Motor neuron (in vitro differentiated cells): ENCODE measurements around the gene DDX49. TPM values are rescaled to one million over a fixed set of nuclear protein-coding genes. Genes with fewer than 3 reads are reported as not detected.
A peak's percentile ranks its signal among the peaks of the same experiment; 100 is the strongest.
"Not testable (repeated sequence)": the region's sequence is repeated elsewhere in the genome, so short reads cannot be mapped to it uniquely, and the experiment has no call there.

Source experiments
- ATAC-seq, 8 experiments: fragments of 200-7000 bp; cut with Tn5 transposase; replicated peaks in 6 of 8; 2 replicates each; pipeline ENCODE4 v1.8.0; 2021; ENCODE audit warnings: mild to moderate bottlenecking in 8 of 8, moderate library complexity in 8 of 8
- H3K27ac ChIP-seq, 2 donors: fragments of 250-450 bp; sonication (Bioruptor Pico); 2 replicates each; pipeline ENCODE4 v1.9.0; 2021; ENCODE audit warnings: antibody characterized with exemption in 2 of 2, mild to moderate bottlenecking in 2 of 2, moderate library complexity in 1 of 2
- H3K4me1 ChIP-seq, 2 donors: fragments of 250-450 bp; sonication (Bioruptor Pico); replicated peaks in 1 of 2; 2 replicates each; pipeline ENCODE4 v1.6.1; 2021; ENCODE audit warnings: antibody characterized with exemption in 2 of 2, mild to moderate bottlenecking in 2 of 2, moderate library complexity in 1 of 2
- H3K4me3 ChIP-seq, 5 donors: fragments of 250-450 bp; sonication (Bioruptor Pico); 2 replicates each; pipeline ENCODE4 v1.9.0; 2021; ENCODE audit warnings: antibody characterized with exemption in 5 of 5, mild to moderate bottlenecking in 5 of 5, moderate library complexity in 4 of 5
- WGBS, 10 experiments: fragments of 450-650 bp; shearing (Covaris generic); methylation state at CpG; one replicate each; pipeline ENCODE4 v1.0.0; 2022; 5-methylcytosine and 5-hydroxymethylcytosine counted together
- in situ Hi-C, 9 experiments: fragments of 400-800 bp; cut with MboI; loops; one replicate each; pipeline ENCODE4 v1.15.0; 2021; ENCODE audit warnings: low sequenced_read_pairs in 9 of 9, low pct_unique_long_range_greater_than_20kb in 2 of 9; ENCODE audit not compliant: unreplicated experiment in 9 of 9
- total RNA-seq, 8 experiments: library from RNA; unstranded; fragments of 300-600 nt; gene quantifications; 2 replicates each; pipeline versions ENCODE4 v1.2.3 to v1.2.4, GENCODE V29; 2022

DDX49 gene
- total RNA-seq, 8 experiments from 2014 or later: 52.7 to 95.5 (median 67.7) TPM

DNA sequence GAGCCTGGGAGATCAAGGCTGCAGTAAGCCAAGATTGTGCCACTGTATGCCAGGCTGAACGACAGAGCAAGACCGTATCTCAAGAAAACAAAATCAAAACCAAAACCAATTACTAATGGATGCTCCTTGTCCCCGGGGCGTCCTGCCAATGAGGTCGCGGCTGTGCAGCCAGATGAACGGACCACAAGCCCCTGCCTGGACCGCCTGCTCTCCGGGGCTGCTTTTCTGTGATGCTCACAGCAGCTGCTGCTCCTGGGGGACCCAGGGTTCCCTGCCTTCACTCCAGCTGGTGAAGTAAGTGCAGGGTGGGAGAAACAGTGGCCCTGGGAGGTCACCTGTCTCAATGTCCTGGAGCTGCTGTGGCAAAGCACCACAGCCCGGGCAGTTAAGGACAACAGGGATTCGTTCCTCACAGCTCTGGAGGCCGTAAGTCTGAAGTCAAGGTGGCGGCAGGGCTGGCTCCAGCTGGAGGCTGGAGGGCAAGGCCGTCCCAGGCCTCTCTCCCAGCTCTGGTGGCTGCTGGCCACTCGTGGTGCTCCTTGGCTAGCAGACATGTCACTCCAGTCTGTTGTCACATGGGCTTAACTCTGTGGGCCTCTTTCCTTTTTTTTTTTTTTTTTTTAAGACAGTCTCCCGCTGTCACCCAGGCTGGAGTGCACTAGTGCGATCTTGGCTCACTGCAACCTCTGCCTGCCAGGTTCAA, 10.4 kb upstream of the DDX49 start:
- no peaks in the 10 kb centered on the region for H3K4me1 ChIP-seq
- in situ Hi-C loops: no loop called here
- H3K4me3 ChIP-seq: no peak overlapping the region
- H3K27ac ChIP-seq: no peak overlapping the region
- 75 to 100% (median 86%) methylated on average over 1 to 6 of the region's 17 CpGs; no CpG with 5 or more reads in 2 of the 10 experiments for WGBS, 10 experiments
- ATAC-seq: peak in 3 of 8 experiments; percentile 21 to 33 (median 23)

- Histone ChIP-seq H3K4me1 (no peaks in the 10 kb centered on the region), H3K4me3 (no peak overlapping the region), H3K27ac (no peak overlapping the region)
- no peak for ATAC-seq
- in situ Hi-C loops: no loop called here
- WGBS, 10 experiments: 67 to 100% (median 100%) methylated on average over 1 to 4 of the region's 10 CpGs; no CpG with 5 or more reads in 4 of the 10 experiments
Measured at GRCh38 chr19:18910010-18910409, 9.5 kb upstream of the DDX49 start.

GRCh38 chr19:18910801-18911436, 8.6 kb upstream of the DDX49 start:
- Histone ChIP-seq H3K27ac (no peak overlapping the region), H3K4me1 (no peaks in the 10 kb centered on the region), H3K4me3 (no peak overlapping the region)
- ATAC-seq: no peak
- WGBS, 10 experiments: 90% methylated on average over 2 of the region's 19 CpGs; no CpG with 5 or more reads in 9 of the 10 experiments
- in situ Hi-C loops: no loop called here

DNA sequence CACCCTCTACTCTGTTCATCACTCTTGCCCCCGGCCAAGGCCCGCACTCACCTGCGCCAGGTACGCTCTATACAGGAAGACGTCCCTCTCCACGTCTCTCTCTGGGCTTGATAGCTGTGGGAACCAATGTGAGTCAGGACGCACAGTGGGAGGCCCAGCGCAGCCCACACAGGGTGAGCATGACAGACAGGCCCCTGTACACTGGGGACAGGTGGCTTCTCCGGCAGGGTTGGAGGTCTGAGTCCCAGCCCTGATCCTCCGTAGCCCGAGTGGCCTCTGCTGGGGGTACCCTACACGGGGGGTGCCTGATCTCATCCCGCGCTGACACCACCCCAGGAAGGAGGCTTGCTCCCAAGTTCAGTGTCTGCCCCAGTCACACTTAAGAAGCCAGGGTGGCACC, 6.6 kb upstream of the DDX49 start:
- 88 to 100% (median 100%) methylated on average over 2 to 3 of the region's 14 CpGs; no CpG with 5 or more reads in 7 of the 10 experiments for WGBS, 10 experiments
- no peak overlapping the region for H3K27ac ChIP-seq
- in situ Hi-C loops: no loop called here
- peaks cover 6% of the 10 kb centered on the region in 2 donors for H3K4me1 ChIP-seq
- H3K4me3 ChIP-seq: no peak overlapping the region
- peak in 1 of 8 experiments; percentile 4 for ATAC-seq

- no peak for ATAC-seq
- H3K4me3 ChIP-seq: no peak overlapping the region
- no peak overlapping the region for H3K27ac ChIP-seq
- in situ Hi-C loops: no loop called here
- WGBS, 10 experiments: 90 to 100% methylated on average over 2 of the region's 5 CpGs; no CpG with 5 or more reads in 8 of the 10 experiments
- peaks cover 10 to 11% of the 10 kb centered on the region in 2 donors for H3K4me1 ChIP-seq
Measured at GRCh38 chr19:18913466-18913865, 6.0 kb upstream of the DDX49 start.

DNA sequence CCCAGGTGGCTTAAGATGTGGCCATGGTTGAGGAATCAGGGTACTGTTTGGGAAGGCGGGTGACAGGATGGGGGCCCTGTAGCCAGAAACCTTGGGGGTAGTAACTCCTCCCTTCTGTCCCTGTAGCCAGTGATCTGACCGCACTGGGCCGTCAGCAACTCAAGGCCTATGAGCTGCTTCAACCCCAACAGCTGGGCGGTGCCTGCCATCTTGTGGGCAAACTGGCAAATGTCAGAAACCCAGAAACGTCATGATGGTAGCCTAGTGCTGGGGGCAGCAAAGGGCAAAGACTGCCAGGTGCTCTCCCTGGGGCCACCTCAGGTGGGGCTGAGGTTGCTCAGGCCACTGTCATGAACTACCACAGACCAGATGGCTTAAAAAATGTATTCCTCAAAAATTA, 3.9 kb upstream of the DDX49 start:
- in situ Hi-C loops: no loop called here
- ATAC-seq: no peak
- H3K27ac ChIP-seq: no peak overlapping the region

GRCh38 chr19:18917593-18917992, 1.9 kb upstream of the DDX49 start:
- Histone ChIP-seq H3K4me1 (peaks cover 17 to 18% of the 10 kb centered on the region in 2 donors), H3K4me3 (peak overlapping the region in 1 of 5 donors; percentile 86)
- in situ Hi-C loops, H3K27ac ChIP-seq, ATAC-seq: not testable (repeated sequence)
- 80 to 90% (median 89%) methylated on average over 2 to 6 of the region's 9 CpGs; no CpG with 5 or more reads in 3 of the 10 experiments for WGBS, 10 experiments

More for the DNA sequence above, 3.9 kb upstream of the DDX49 start:
- Histone ChIP-seq H3K4me3 (no peak overlapping the region), H3K4me1 (peaks cover 14 to 17% of the 10 kb centered on the region in 2 donors)
- 61 to 100% (median 77%) methylated on average over 1 to 3 of the region's 5 CpGs; no CpG with 5 or more reads in 6 of the 10 experiments for WGBS, 10 experiments

- Histone ChIP-seq H3K4me1 (peaks cover 17 to 18% of the 10 kb centered on the region in 2 donors), H3K4me3 (peak overlapping the region; percentile 82 to 93 (median 89)), H3K27ac (peak overlapping the region; percentile 87 to 92)
- in situ Hi-C loops: no loop called here
- 0 to 23% (median 0%) methylated on average over 1 to 13 of the region's 15 CpGs; no CpG with 5 or more reads in 1 of the 10 experiments for WGBS, 10 experiments
- ATAC-seq: peak in 2 of 8 experiments; percentile 0 to 2
Measured at GRCh38 chr19:18919900-18920214, 342 bp downstream of the DDX49 start.

DNA sequence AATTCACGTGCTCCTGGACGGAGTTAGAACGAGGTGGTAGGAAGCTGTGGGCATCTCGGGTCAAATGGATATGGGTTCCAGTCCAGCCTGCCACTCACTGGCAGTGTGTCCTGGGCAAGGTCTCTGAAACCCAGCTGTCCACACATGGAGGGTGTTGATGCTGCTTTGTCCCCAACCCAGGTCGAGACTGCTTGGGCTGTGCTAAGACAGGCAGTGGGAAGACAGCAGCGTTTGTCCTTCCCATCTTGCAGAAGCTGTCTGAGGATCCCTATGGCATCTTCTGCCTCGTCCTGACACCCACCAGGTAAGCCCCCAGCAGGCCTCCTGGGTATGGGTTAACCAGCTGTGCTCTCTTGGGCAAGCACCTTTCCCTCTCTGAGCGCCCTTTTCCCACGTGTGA, 885 bp downstream of the DDX49 start:
- ATAC-seq: no peak
- in situ Hi-C loops: no loop called here
- Histone ChIP-seq H3K4me1 (peaks cover 17 to 18% of the 10 kb centered on the region in 2 donors), H3K27ac (peak overlapping the region; percentile 87 to 92), H3K4me3 (peak overlapping the region; percentile 82 to 93 (median 89))
- WGBS, 10 experiments: 40 to 86% (median 55%) methylated on average over 1 to 5 of the region's 9 CpGs; no CpG with 5 or more reads in 6 of the 10 experiments

- 85 to 100% (median 93%) methylated on average over 3 to 6 of the region's 17 CpGs; no CpG with 5 or more reads in 7 of the 10 experiments for WGBS, 10 experiments
- Histone ChIP-seq H3K4me1 (peaks cover 17 to 18% of the 10 kb centered on the region in 2 donors), H3K4me3 (no peak overlapping the region), H3K27ac (no peak overlapping the region)
- no peak for ATAC-seq
- in situ Hi-C loops: no loop called here
Measured at GRCh38 chr19:18921593-18921992, 2.1 kb downstream of the DDX49 start.

GRCh38 chr19:18922228-18922985, 2.9 kb downstream of the DDX49 start:
- no peak overlapping the region for H3K4me3 ChIP-seq
- H3K4me1 ChIP-seq: peaks cover 17 to 18% of the 10 kb centered on the region in 2 donors
- 78 to 100% (median 93%) methylated on average over 1 to 8 of the region's 29 CpGs; no CpG with 5 or more reads in 5 of the 10 experiments for WGBS, 10 experiments
- H3K27ac ChIP-seq: no peak overlapping the region
- in situ Hi-C loops: no loop called here
- no peak for ATAC-seq

DNA sequence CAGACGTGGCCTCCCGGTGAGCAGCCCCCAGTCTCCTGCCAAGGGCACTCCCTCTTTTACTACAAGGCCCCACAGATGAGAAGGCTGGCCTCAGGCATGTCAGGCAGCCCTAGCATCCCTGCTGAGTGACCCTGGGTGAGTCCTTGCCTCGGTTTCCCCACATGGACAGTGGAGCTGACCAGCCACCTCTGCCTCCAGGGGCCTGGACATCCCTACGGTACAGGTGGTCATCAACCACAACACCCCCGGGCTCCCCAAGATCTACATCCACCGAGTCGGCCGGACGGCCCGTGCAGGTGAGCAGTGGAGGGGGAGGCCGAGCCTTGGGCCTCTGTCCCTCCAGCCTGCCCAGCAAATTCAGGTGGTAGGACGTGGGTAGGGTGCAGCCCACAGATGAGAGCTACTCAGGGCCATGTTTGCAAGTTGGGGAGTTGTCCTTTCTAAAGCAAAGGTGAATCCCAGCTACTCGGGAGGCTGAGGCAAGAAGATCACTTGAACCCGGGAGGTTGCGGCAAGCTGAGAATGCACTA, 5.2 kb downstream of the DDX49 start:
- H3K4me1 ChIP-seq: peaks cover 6 to 8% of the 10 kb centered on the region in 2 donors
- WGBS, 10 experiments: 96 to 100% (median 100%) methylated on average over 1 to 5 of the region's 15 CpGs; no CpG with 5 or more reads in 5 of the 10 experiments
- H3K4me3 ChIP-seq: no peak overlapping the region
- no peak overlapping the region for H3K27ac ChIP-seq
- ATAC-seq: no peak
- in situ Hi-C loops: no loop called here
